Parathyroid adenoma (tissue), 2 donors: ENCODE measurements around the gene ADD3.
"Not testable (repeated sequence)": the region's sequence is repeated elsewhere in the genome, so short reads cannot be mapped to it uniquely, and the experiment has no call there.

Experiments
- H2AFZ ChIP-seq: fragments of 300-600 bp; sonication (generic); one replicate; pipeline ENCODE4 v1.7.0; 2017; ENCODE audit warnings: antibody characterized with exemption, mild to moderate bottlenecking
- H3K27ac ChIP-seq: fragments of 300-600 bp; sonication (generic); one replicate; pipeline ENCODE4 v1.7.0; 2017
- H3K27me3 ChIP-seq: fragments of 300-600 bp; sonication (generic); one replicate; pipeline ENCODE4 v1.7.0; 2017; ENCODE audit warnings: low read length; ENCODE audit not compliant: control insufficient read depth, insufficient read depth
- H3K36me3 ChIP-seq: fragments of 300-600 bp; sonication (generic); one replicate; pipeline ENCODE4 v1.7.0; 2017; ENCODE audit warnings: low read length; ENCODE audit not compliant: control insufficient read depth, insufficient read depth
- H3K4me1 ChIP-seq: fragments of 300-600 bp; sonication (generic); one replicate; pipeline ENCODE4 v1.7.0; 2017; ENCODE audit warnings: control low read depth
- H3K4me2 ChIP-seq: fragments of 300-600 bp; sonication (generic); one replicate; pipeline ENCODE4 v1.7.0; 2017; ENCODE audit warnings: low read length
- H3K4me3 ChIP-seq: fragments of 300-600 bp; sonication (generic); one replicate; pipeline ENCODE4 v1.7.0; 2017; ENCODE audit warnings: low read depth, low read length
- H3K79me2 ChIP-seq: fragments of 300-600 bp; sonication (generic); one replicate; pipeline ENCODE4 v1.7.0; 2017; ENCODE audit warnings: control low read depth
- H3K9ac ChIP-seq: fragments of 300-600 bp; sonication (generic); one replicate; pipeline ENCODE4 v1.7.0; 2017; ENCODE audit warnings: mild to moderate bottlenecking
- H3K9me3 ChIP-seq: fragments of 300-600 bp; sonication (generic); one replicate; pipeline ENCODE4 v1.7.0; 2017; ENCODE audit warnings: low read length; ENCODE audit not compliant: control insufficient read depth
- CTCF ChIP-seq: fragments of 300-600 bp; sonication (generic); IDR thresholded peaks from one replicate; pipeline ENCODE4 v1.7.0; 2017; ENCODE audit warnings: antibody characterized with exemption, mild to moderate bottlenecking
- donor health status: primary hyperparathyroidism.

Gene ADD3

DNA sequence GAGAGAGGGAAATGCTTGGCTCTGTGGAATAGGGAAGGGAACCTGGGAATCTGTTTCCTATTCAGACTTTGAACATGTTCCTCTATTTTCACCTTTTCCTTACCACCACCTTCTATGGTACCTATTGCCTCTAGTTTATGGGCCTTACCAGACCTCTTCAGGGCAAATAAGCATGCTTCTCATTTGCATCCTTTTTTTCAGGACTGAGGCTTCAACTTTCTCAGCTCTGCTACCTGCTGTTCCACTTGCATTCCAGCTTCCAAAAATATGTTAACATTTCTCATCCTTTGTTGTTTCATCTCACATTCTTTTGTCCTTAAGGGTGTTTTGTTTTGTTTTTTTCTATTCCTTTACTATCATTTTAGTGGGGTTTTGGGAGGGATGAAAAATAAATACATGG, 121.7 kb downstream of the ADD3 start:
- Histone ChIP-seq H3K9ac (no peak overlapping the region), H3K4me1 (no peaks in the 10 kb centered on the region), H3K9me3 (no peaks in the 10 kb centered on the region), H3K4me2 (no peak overlapping the region), H2AFZ (no peak overlapping the region), H3K4me3 (no peak overlapping the region), H3K36me3 (no peaks in the 10 kb centered on the region), H3K27me3 (no peaks in the 10 kb centered on the region), H3K79me2 (no peaks in the 10 kb centered on the region), H3K27ac (no peak overlapping the region)
- no peak for TF ChIP-seq CTCF

DNA sequence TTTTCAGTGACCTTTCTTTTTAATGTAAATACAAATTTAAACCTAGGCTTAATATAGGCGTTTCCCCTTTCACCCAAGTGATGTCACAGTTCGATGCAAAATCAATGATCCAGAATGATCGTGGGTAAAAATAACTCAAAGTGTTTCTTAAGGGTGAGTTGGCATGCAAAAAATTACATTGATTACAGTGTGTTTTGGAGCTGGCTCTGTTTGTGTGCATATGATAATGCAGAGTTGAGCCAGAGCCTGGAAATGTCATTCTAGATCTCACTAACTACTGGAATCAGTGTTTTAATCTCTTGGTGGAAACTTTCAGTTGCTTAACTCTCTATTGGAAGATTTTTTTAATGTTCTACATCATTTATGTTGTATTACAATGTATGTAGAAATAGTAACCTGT, 127.1 kb downstream of the ADD3 start:
- Histone ChIP-seq H3K9me3 (no peaks in the 10 kb centered on the region), H3K79me2 (no peaks in the 10 kb centered on the region), H3K4me1 (peaks cover 6% of the 10 kb centered on the region), H3K27ac (no peak overlapping the region), H2AFZ (no peak overlapping the region), H3K27me3 (no peaks in the 10 kb centered on the region), H3K4me3 (no peak overlapping the region), H3K4me2 (no peak overlapping the region), H3K36me3 (no peaks in the 10 kb centered on the region), H3K9ac (no peak overlapping the region)
- no peak for TF ChIP-seq CTCF

DNA sequence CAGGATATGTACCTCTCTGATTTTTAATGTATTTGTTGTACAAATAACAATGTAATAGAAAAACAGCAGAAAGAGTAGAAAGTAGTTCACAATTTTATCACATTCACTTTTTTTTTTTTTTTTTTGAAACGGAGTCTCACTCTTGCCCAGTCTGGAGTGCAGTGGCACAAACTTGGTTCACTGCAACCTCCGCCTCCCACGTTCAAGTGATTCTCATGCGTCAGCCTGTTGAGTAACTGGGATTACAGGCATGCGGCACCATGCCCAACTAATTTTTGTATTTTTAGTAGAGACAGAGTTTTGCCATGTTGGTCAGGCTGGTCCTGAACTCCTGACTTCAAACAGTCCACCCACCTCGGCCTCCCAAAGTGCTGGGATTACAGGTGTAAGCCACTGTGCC, 128.1 kb downstream of the ADD3 start:
- not testable (repeated sequence) for H2AFZ ChIP-seq, H3K4me3 ChIP-seq

DNA sequence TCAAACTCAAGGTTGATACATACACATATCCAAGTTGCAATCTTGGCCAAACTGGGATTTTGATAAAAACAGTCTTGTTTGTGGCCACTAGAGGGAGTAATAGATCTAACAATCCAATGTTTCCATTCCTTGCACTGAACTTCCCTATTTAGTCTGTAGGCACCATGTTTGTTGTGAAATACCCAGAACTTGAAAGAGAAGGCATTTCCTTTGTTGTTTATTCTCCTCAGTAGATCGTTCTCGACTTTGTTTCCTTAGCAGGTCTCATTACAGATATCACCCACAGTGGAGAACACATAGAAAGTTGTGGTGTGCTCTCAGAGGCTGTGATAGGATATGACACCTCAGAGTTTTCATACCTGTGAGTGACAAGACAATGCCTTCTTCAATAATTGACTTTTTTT, 129.4 kb downstream of the ADD3 start:
- no peak overlapping the region for H3K4me3 ChIP-seq
- no peaks in the 10 kb centered on the region for H3K9me3 ChIP-seq
- no peaks in the 10 kb centered on the region for H3K36me3 ChIP-seq
- H3K9ac ChIP-seq = no peak overlapping the region
- peak overlapping the region; percentile 31 for H3K27ac ChIP-seq
- H3K27me3 ChIP-seq = no peaks in the 10 kb centered on the region
- no peaks in the 10 kb centered on the region for H3K79me2 ChIP-seq
- H3K4me2 ChIP-seq = no peak overlapping the region
- TF ChIP-seq CTCF = peak; percentile 86
- H2AFZ ChIP-seq = peak overlapping the region; percentile 74
- H3K4me1 ChIP-seq = peaks cover 6% of the 10 kb centered on the region

More for the DNA sequence above, 128.1 kb downstream of the ADD3 start:
- not testable (repeated sequence) for H3K79me2 ChIP-seq, H3K9me3 ChIP-seq, H3K36me3 ChIP-seq, H3K27me3 ChIP-seq, H3K9ac ChIP-seq, H3K27ac ChIP-seq, H3K4me2 ChIP-seq, H3K4me1 ChIP-seq

- H3K4me1 ChIP-seq = peaks cover 6% of the 10 kb centered on the region
- TF ChIP-seq CTCF = peak; percentile 73
- no peak overlapping the region for H3K27ac ChIP-seq
- H3K27me3 ChIP-seq = no peaks in the 10 kb centered on the region
- H3K4me3 ChIP-seq = no peak overlapping the region
- H3K79me2 ChIP-seq = no peaks in the 10 kb centered on the region
- H3K9ac ChIP-seq = no peak overlapping the region
- no peak overlapping the region for H3K4me2 ChIP-seq
- H3K9me3 ChIP-seq = no peaks in the 10 kb centered on the region
- no peak overlapping the region for H2AFZ ChIP-seq
- H3K36me3 ChIP-seq = no peaks in the 10 kb centered on the region
Observed at GRCh38 chr10:110138197-110138812, 130.5 kb downstream of the ADD3 start.
